Activated naive CD8-positive, alpha-beta T cell treated with anti-CD3 and anti-CD28 coated beads, Interleukin-2, amount 10 ng/mL, durations not matched to agents 7 days and 5 days (primary cell): ENCODE results near the gene SPTLC3. TPM values are rescaled to one million over a fixed set of nuclear protein-coding genes. Genes with fewer than 3 reads are reported as not detected.

Experiments
- ATAC-seq: fragments of 150-1000 bp; cut with Tn5 transposase; one replicate; pipeline ENCODE4 v1.10.0; 2021; ENCODE audit warnings: low read depth, moderate library complexity
- POLR2A ChIA-PET: fragments of 350-600 bp; sonication (Branson Sonifier 250); formaldehyde crosslinking; loops from one replicate; lab custom pipeline; 2021; ENCODE audit warnings: antibody characterized with exemption; lab: Charles Lee
- DNase-seq: peaks from one replicate; pipeline ENCODE4 v3.0.0; 2021
- H3K27ac Mint-ChIP-seq: one replicate; pipeline ENCODE4 v1.8.0; 2022; ENCODE audit warnings: mild to moderate bottlenecking, mixed read lengths
- H3K27me3 Mint-ChIP-seq: one replicate; pipeline ENCODE4 v1.8.0; 2022; ENCODE audit warnings: mild to moderate bottlenecking, moderate library complexity, mixed read lengths
- H3K36me3 Mint-ChIP-seq: one replicate; pipeline ENCODE4 v1.8.0; 2021; ENCODE audit warnings: mild to moderate bottlenecking, mixed read lengths
- H3K4me1 Mint-ChIP-seq: one replicate; pipeline ENCODE4 v1.8.0; 2021; ENCODE audit warnings: mixed read lengths
- H3K4me3 Mint-ChIP-seq: one replicate; pipeline ENCODE4 v1.8.0; 2022; ENCODE audit warnings: mild to moderate bottlenecking, moderate library complexity, mixed read lengths
- H3K9me3 Mint-ChIP-seq: one replicate; pipeline ENCODE4 v1.8.0; 2021; ENCODE audit warnings: mixed read lengths
- total RNA-seq, 2 experiments: library from RNA; stranded (reverse); gene quantifications; one replicate each; pipeline ENCODE4 v1.2.3, GENCODE V29; 2021

The SPTLC3 gene
- total RNA-seq, 2 experiments from 2014 or later: 0.94 to 1.0 TPM

DNA sequence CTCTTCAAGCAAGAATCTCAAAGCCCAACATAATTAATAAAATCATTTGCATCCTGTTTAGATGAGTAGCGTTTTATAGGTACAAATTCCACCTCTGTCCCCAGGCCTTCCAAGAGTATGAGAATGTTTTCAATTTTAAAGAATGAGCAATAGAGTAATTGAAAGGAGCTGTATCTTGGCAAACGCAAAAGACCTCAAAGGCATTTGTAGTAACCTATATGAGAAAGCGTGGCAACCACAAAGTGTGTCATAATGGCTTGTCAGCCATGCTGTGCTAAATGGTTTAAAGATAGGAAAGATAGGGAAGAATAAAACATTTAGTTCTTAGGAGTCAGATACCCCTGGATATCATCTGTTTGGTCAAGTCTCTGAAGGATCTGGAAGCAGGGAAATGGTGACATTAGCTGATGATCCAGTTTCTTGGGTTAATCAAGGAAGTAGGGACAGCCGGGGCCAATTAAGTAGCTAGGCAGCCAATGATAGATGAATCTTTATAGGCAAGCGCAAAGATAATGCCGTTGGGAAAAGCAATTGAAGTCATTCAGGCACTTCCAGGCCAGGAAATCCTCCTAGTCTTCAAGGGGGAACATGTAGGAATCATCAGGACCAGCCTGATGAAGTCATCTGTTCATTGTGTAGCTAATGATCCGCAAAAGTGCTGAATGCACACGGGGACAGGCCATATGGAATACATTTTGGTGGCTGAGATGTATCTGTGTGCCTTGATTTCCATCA lies 140.8 kb downstream of the SPTLC3 start:
- no peak for ATAC-seq
- no peak for DNase-seq
- Mint-ChIP-seq H3K4me3 (no peak overlapping the region), H3K27ac (no peak overlapping the region), H3K27me3 (peaks cover 14% of the 10 kb centered on the region), H3K4me1 (no peaks in the 10 kb centered on the region), H3K9me3 (no peaks in the 10 kb centered on the region), H3K36me3 (no peaks in the 10 kb centered on the region)
- POLR2A ChIA-PET: no interaction called here

DNA sequence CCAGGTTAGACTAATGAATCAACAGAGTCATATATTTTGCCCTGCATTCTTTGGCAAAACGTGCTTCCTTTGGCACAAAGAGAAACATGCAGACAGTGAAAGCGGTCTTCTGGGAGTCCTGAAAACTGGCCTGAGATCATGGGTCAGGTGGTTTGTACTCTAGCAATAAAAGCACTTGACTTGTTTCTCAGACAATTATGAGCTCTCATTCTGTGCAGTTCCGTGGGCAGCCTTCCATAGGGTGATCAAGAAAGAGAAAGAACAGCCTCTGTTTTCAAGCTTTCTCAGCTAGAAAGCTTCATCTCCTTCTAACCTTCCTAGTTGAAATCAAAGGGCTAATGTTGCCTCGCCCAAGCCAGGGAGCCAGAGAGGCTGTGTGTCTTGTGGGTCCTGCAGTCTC lies 149.6 kb downstream of the SPTLC3 start:
- no peak for ATAC-seq
- Mint-ChIP-seq H3K36me3 (no peaks in the 10 kb centered on the region), H3K27me3 (peaks cover 5% of the 10 kb centered on the region), H3K4me1 (no peaks in the 10 kb centered on the region), H3K9me3 (no peaks in the 10 kb centered on the region), H3K27ac (no peak overlapping the region), H3K4me3 (no peak overlapping the region)
- no peak for DNase-seq
- POLR2A ChIA-PET: no interaction called here

DNA sequence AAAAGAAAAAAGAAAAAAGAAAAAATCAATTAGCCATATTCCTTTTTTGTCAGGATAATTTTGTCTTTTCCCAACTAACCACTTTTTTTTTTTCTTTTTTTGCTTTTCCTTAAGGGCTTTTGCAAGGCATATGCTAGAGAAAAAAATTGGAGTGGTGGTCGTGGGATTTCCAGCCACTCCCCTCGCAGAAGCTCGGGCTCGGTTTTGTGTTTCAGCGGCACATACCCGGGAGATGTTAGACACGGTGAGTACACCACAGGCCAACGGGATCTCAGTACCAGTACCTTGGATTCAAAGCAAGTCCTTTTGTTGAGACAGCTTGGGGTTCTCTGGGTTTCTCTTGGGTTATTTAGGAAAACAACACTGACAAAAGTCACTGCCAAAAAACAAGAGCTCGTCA lies 151.1 kb downstream of the SPTLC3 start:
- Mint-ChIP-seq H3K27ac (no peak overlapping the region), H3K27me3 (peaks cover 3% of the 10 kb centered on the region), H3K4me3 (no peak overlapping the region), H3K9me3 (no peaks in the 10 kb centered on the region), H3K36me3 (no peaks in the 10 kb centered on the region), H3K4me1 (no peaks in the 10 kb centered on the region)
- ATAC-seq: no peak
- no peak for DNase-seq
- POLR2A ChIA-PET: no interaction called here

DNA sequence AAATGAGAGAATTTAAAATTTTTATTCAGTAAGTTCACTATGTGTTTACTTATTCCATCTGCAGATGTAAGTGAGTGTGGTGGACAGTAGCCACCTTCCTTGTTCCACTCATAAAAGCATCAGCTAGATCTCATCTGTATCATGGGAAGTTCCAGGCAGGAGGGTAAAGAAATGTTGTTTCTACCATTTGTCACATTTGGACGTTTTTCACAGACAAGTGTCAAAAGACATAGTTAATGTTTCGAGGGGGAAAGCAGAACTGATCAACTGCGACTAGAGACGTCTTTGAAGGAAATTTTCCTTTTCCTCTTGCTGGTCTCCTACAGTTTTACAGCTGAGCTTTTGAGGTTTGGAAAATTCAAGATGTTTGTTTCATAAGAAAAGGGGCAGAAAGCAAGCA lies 156.4 kb downstream of the SPTLC3 start:
- no peaks in the 10 kb centered on the region for H3K4me1 Mint-ChIP-seq
- H3K27ac Mint-ChIP-seq: no peak overlapping the region
- no peaks in the 10 kb centered on the region for H3K36me3 Mint-ChIP-seq
- DNase-seq (no peak), ATAC-seq (no peak)
- POLR2A ChIA-PET: no interaction called here
- H3K4me3 Mint-ChIP-seq: no peak overlapping the region
- H3K9me3 Mint-ChIP-seq: no peaks in the 10 kb centered on the region
- peaks cover 2% of the 10 kb centered on the region for H3K27me3 Mint-ChIP-seq

DNA sequence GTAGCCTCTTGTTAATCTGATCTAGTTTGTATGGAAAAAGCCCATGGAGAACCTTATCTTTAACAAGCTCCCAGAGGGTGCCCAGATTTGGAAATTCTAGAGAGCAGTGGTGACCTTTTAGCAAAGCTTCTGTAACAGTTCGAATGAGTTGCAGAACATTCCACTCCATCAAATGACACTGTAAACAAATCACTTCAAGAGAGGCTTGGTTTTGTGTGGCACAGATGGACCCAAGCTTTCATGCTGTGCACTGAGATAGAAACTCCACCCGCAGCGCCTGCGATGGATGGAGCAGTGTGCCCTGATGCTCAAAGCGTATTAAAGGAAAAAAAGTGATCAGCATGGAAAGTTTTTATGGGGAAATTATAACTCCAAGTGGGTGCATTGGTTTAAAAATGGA lies 157.2 kb downstream of the SPTLC3 start:
- ATAC-seq: no peak
- POLR2A ChIA-PET: no interaction called here
- no peak for DNase-seq
- Mint-ChIP-seq H3K4me1 (no peaks in the 10 kb centered on the region), H3K4me3 (no peak overlapping the region), H3K27ac (no peak overlapping the region), H3K9me3 (no peaks in the 10 kb centered on the region), H3K36me3 (no peaks in the 10 kb centered on the region), H3K27me3 (peaks cover 2% of the 10 kb centered on the region)

DNA sequence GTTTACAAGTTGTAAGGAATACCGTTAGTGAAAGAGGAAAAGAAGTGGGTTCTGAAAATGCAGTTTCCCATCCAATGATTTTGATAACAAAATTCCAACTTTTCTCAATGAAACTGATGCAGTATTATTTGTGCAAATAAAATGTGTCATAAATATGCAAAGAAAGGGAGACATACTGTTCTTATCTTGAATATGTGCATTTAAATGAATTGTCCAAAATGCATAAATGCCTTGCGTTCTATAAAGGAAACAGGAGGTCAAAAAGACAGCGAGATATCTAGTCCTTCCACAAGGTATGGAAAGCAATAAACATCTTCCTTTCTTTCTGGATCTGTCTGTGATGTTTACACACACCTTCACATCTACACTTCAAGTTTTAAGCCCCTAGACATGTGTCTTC lies 157.7 kb downstream of the SPTLC3 start:
- Mint-ChIP-seq H3K27me3 (peaks cover 2% of the 10 kb centered on the region), H3K36me3 (no peaks in the 10 kb centered on the region), H3K4me1 (no peaks in the 10 kb centered on the region), H3K9me3 (no peaks in the 10 kb centered on the region), H3K4me3 (no peak overlapping the region), H3K27ac (no peak overlapping the region)
- DNase-seq (no peak), ATAC-seq (no peak)
- POLR2A ChIA-PET: no interaction called here

DNA sequence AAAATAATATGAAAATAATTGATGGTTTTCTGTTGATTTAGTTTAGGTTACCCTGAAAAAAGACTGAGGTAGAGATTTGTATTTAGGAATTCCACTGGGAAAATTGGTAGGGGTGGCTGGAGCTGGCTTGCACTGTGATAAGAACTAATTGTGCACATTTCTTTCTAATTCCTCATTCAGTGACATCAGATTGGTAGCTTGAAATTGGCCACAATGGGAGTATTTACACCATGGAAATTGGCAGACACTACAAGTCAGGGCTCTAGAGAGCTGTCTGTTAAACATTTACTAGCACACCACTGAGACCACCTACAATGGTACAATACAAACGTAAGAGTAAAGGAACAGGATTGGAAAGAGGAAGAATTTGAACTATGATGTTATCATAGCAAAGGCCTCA lies 160.3 kb downstream of the SPTLC3 start:
- H3K9me3 Mint-ChIP-seq: no peaks in the 10 kb centered on the region
- no peaks in the 10 kb centered on the region for H3K4me1 Mint-ChIP-seq
- DNase-seq (no peak), ATAC-seq (no peak)
- no peaks in the 10 kb centered on the region for H3K36me3 Mint-ChIP-seq
- H3K27me3 Mint-ChIP-seq: peaks cover 2% of the 10 kb centered on the region
- H3K27ac Mint-ChIP-seq: no peak overlapping the region
- POLR2A ChIA-PET: no interaction called here
- H3K4me3 Mint-ChIP-seq: no peak overlapping the region

DNA sequence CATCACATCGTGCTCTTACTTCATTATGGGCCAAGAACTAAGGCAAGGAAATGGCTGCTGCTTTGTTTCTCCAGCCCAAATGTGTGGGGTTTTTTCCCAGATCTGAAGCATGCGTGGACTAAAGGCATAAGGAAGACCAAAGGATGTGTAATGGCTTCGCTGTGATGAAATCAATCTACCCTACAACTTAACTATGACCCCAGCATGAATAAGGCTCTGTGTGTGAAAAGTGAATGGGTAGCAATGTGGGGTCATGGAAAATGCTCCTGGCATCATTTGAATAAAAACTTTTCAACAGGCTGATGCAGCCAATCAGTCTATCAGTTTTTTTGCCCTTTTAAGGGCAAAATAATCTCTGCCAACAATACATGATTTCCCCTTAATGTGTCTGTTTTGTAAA lies 162.0 kb downstream of the SPTLC3 start:
- POLR2A ChIA-PET: no interaction called here
- Mint-ChIP-seq H3K9me3 (no peaks in the 10 kb centered on the region), H3K27ac (no peak overlapping the region), H3K27me3 (peaks cover 6% of the 10 kb centered on the region), H3K36me3 (no peaks in the 10 kb centered on the region), H3K4me3 (no peak overlapping the region), H3K4me1 (no peaks in the 10 kb centered on the region)
- DNase-seq: no peak
- no peak for ATAC-seq

DNA sequence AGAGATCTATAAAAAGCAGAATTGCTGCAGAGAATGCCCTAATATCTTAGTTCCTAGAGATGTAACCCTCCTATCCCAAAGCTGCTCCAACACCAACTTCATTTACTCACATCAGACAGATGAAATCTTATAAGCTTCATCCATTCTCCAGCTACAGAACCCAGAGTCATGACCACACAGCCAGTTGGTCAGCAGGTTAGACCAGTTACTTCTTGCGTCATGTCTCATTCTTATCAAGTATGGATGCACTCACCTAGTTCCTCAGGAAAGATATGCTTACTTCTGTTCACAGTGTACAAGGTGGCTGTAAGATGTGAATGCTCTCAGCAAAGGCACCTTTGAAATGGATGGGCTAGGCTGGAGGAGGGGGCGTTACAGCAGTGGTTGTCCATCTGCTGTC lies 164.4 kb downstream of the SPTLC3 start:
- no peak overlapping the region for H3K4me3 Mint-ChIP-seq
- no peaks in the 10 kb centered on the region for H3K4me1 Mint-ChIP-seq
- no peak for ATAC-seq
- H3K27me3 Mint-ChIP-seq: peaks cover 10% of the 10 kb centered on the region
- no peak overlapping the region for H3K27ac Mint-ChIP-seq
- DNase-seq: no peak
- POLR2A ChIA-PET: no interaction called here
- H3K36me3 Mint-ChIP-seq: no peaks in the 10 kb centered on the region
- H3K9me3 Mint-ChIP-seq: peaks cover 1% of the 10 kb centered on the region

DNA sequence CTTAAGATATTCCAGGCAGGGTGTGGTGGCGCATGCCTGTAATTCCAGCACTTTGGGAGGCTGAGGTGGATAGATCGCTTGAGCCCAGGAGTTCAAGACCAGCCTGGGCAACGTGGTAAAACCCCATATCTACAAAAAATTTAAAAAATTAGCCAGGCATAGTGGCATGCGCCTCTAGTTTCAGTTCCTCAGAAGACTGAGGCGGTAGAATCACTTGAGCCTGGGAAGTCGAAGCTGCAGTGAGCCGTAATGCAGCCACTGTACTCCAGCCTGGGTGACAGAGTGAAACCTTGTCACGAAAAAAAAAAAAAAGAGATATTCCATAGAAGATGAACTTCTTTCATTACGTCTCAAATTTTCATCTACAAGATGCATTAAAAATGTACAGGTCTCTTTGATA lies 165.6 kb downstream of the SPTLC3 start:
- ATAC-seq (no peak), DNase-seq (no peak)
- Mint-ChIP-seq H3K4me1 (no peaks in the 10 kb centered on the region), H3K27me3 (peaks cover 8% of the 10 kb centered on the region), H3K9me3 (peaks cover 1% of the 10 kb centered on the region), H3K36me3 (no peaks in the 10 kb centered on the region), H3K4me3 (no peak overlapping the region), H3K27ac (no peak overlapping the region)
- POLR2A ChIA-PET: no interaction called here

DNA sequence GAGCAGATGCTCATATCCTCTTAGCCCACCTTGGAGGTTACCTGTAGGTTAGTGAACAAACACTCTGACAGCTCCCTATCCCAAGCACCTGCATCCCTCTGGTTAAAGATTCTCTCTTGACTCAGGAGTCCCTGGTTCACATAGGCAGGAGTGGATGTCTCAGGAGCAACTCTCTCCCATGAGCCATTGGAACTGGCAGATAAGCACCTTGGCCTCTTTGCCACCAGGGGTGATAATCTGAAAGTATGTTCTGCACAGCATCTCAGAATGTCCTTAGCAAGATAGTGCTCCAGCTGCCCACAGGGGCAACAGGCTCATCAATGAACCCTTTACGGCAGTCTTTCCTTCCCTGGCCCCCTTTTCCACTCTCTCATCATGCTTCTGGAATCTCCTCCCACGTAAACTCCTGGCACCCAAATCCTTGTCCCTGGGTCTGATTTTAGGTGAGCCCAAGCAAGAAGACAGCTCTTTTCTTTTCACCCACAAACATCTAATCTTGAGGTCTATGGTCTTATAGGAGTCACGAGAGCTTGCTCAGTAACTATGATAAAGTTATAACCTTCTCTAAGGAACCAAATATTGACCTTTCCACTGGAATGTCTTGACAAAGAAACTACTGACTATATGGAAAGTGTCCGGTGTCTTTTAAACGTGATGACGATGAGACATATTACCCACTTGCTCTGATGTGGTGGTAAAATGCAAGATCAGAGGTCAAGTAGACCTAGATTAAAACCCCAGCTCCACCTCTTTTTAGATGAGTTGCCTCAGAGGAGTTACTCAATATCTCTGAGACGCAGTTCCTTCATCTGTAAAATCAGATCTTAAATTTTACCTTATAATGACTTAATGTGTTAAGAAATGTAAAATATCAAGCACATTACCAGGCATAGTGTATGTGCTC lies 172.5 kb downstream of the SPTLC3 start:
- Mint-ChIP-seq H3K27ac (no peak overlapping the region), H3K36me3 (no peaks in the 10 kb centered on the region), H3K4me3 (no peak overlapping the region), H3K9me3 (peaks cover 1% of the 10 kb centered on the region), H3K4me1 (no peaks in the 10 kb centered on the region), H3K27me3 (peaks cover 4% of the 10 kb centered on the region)
- ATAC-seq (no peak), DNase-seq (no peak)
- POLR2A ChIA-PET: no interaction called here

DNA sequence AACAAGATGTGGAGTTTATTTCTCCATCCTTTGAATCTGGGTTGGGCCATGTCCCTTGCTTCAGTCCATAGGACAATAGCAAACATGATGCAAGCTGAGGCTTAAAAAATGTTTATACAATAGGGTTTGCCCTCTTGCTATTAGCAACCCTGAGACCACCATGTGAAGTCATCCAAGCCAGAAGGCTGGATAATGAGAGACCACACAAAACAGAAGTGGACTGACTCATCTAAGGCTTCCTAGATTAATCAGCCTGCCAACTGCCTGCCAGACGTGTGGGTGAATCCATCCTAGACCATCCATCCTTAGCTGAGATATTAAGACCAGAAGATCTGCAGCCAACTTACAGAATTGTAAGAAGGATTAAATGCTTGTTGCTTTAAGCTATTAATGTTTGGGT lies 174.2 kb downstream of the SPTLC3 start:
- Mint-ChIP-seq H3K27me3 (peaks cover 2% of the 10 kb centered on the region), H3K4me3 (no peak overlapping the region), H3K9me3 (peaks cover 6% of the 10 kb centered on the region), H3K36me3 (peaks cover 2% of the 10 kb centered on the region), H3K27ac (no peak overlapping the region), H3K4me1 (no peaks in the 10 kb centered on the region)
- ATAC-seq (no peak), DNase-seq (no peak)
- POLR2A ChIA-PET: no interaction called here

DNA sequence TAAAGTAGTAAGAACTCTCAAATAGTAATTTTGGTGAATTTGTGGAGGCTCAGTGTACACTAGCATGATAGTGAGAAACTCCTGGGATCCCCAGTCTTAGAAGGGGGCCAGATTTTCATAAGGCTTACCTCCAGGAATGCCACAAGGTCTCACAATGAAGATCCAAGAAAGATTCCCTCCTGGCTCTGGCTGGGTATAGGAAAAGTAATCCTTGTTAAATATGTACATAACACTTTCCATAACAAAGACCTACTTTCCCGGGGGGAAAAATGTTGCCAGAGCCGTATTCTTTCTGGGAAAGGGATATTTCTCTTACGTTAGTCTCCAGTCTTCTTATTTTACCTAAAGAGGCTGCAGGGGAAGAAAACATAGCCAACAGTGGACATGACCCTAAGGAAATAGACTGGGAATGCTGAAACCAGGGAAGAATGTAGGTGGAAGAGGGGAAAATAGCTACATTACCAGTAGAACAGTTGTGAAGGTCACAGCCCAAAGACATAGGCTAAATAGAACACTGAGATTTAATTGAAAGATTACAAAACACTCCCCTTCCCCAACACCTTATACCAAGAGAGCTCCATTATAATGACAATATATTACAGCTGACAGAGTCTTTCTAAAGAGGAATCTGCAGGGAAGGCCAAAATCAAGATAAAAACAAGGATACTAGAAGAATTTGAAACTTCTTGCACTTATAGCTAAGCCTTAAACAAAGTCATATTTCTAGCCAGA lies 177.4 kb downstream of the SPTLC3 start:
- ATAC-seq (no peak), DNase-seq (no peak)
- Mint-ChIP-seq H3K4me1 (no peaks in the 10 kb centered on the region), H3K4me3 (no peak overlapping the region), H3K27ac (no peak overlapping the region), H3K27me3 (no peaks in the 10 kb centered on the region), H3K9me3 (peaks cover 6% of the 10 kb centered on the region), H3K36me3 (peaks cover 2% of the 10 kb centered on the region)
- POLR2A ChIA-PET: no interaction called here
